Cardiac muscle cell (in vitro differentiated cells and primary cell): Measurements from ENCODE around the gene EIF3J. TPM values are rescaled to one million over a fixed set of nuclear protein-coding genes. Genes with fewer than 3 reads are reported as not detected.

Experiments
- DNase-seq, 2 donors: peaks; one replicate each; pipeline versions ENCODE4 v3.0.0 to v3.0.0-alpha.2; 2010 to 2017; ENCODE audit warnings: low read depth in 1 of 2, low spot score in 1 of 2
- H3K27ac ChIP-seq: fragments of 200-600 bp; sonication (generic); 2 replicates; pipeline ENCODE4 v1.5.1; 2016
- H3K27me3 ChIP-seq: fragments of 200-600 bp; sonication (generic); 2 replicates; pipeline ENCODE4 v1.6.0; 2016; ENCODE audit warnings: control low read depth
- H3K36me3 ChIP-seq: fragments of 200-600 bp; sonication (generic); 2 replicates; pipeline ENCODE4 v1.5.1; 2016; ENCODE audit warnings: control low read depth
- H3K4me1 ChIP-seq: fragments of 200-600 bp; sonication (generic); 2 replicates; pipeline ENCODE4 v1.8.1; 2017; ENCODE audit warnings: low read depth, mild to moderate bottlenecking, mixed run types
- H3K4me3 ChIP-seq: fragments of 200-600 bp; sonication (generic); 2 replicates; pipeline ENCODE4 v1.5.1; 2016; ENCODE audit warnings: mild to moderate bottlenecking
- H3K9me3 ChIP-seq: fragments of 200-600 bp; sonication (generic); 2 replicates; pipeline ENCODE4 v1.5.1; 2017; ENCODE audit warnings: low read depth, mild to moderate bottlenecking, control low read depth
- polyA plus RNA-seq: library from polyadenylated mRNA; unstranded; fragments of >200 nt; fragmentation: Nextera tagmentation; extraction: Ambion mirVana; gene quantifications from 2 replicates; pipeline ENCODE4 v1.2.1, GENCODE V29; 2016
- total RNA-seq: library from RNA; depleted of rRNA; stranded (reverse); fragments of >200 nt; gene quantifications from 2 replicates; pipeline ENCODE4 v1.2.3, GENCODE V29; 2016
- TF ChIP-seq, protein P1 (sequence below): IDR thresholded peaks from 2 replicates; pipeline ENCODE4 v1.5.1; 2012; ENCODE audit warnings: low read depth, mild to moderate bottlenecking, low read length

EIF3J gene
- total and polyA plus RNA-seq, 2 experiments from 2014 or later, result 29.7 to 55.7 TPM

- no peak for DNase-seq
- Histone ChIP-seq H3K27ac (no peak overlapping the region), H3K4me1 (peaks cover 10% of the 10 kb centered on the region), H3K4me3 (no peak overlapping the region), H3K36me3 (no peaks in the 10 kb centered on the region), H3K27me3 (no peaks in the 10 kb centered on the region), H3K9me3 (no peaks in the 10 kb centered on the region)
- TF ChIP-seq, protein P1, sequence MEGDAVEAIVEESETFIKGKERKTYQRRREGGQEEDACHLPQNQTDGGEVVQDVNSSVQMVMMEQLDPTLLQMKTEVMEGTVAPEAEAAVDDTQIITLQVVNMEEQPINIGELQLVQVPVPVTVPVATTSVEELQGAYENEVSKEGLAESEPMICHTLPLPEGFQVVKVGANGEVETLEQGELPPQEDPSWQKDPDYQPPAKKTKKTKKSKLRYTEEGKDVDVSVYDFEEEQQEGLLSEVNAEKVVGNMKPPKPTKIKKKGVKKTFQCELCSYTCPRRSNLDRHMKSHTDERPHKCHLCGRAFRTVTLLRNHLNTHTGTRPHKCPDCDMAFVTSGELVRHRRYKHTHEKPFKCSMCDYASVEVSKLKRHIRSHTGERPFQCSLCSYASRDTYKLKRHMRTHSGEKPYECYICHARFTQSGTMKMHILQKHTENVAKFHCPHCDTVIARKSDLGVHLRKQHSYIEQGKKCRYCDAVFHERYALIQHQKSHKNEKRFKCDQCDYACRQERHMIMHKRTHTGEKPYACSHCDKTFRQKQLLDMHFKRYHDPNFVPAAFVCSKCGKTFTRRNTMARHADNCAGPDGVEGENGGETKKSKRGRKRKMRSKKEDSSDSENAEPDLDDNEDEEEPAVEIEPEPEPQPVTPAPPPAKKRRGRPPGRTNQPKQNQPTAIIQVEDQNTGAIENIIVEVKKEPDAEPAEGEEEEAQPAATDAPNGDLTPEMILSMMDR, result no peak
Observed at GRCh38 chr15:44535092-44535491, 1.9 kb upstream of the EIF3J start.

DNA sequence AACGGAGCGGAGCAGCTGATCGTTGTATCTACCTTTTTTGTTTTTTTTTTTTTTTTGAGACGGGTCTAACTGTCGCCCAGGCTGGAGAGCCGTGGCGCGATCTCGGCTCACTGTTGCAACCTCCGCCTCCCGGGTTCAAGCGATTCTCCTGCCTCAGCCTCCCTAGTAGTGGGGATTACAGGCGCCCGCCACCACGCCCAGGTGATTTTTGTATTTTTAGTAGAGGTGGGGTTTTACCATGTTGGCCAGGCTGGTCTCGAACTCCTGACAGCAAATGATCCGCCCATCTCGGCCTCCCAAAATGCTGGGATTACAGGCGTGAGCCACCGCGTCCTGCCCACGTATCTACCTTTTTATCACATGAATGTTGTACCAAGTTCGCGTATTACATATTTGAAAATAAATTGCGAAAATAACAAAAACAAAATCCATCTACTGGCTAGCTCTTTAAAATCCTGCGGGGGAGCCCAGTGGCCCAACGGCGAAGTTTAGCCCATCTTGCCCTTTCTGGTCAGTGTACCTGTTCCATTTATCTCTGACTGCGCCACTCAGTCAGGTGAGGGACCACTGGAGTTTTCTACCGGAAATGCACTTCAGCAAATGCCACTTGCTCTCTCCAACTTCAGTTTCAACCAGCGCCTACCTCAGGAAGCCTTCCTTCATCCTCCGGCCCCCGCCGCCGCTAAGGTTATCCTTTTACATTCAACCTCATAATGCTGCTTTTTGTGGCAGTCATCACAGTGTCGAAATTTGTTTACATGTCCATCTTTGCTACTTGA lies 1.2 kb upstream of the EIF3J start:
- DNase-seq, result peak in 1 of 2 donors; percentile 46
- TF ChIP-seq, protein P1, result no peak
- Histone ChIP-seq H3K4me3 (peak overlapping the region; percentile 61), H3K27me3 (no peaks in the 10 kb centered on the region), H3K36me3 (peaks cover 3% of the 10 kb centered on the region), H3K4me1 (peaks cover 10% of the 10 kb centered on the region), H3K9me3 (no peaks in the 10 kb centered on the region), H3K27ac (peak overlapping the region; percentile 93)

GRCh38 chr15:44536302-44536961 lies 515 bp upstream of the EIF3J start:
- H3K36me3 ChIP-seq, result peaks cover 3% of the 10 kb centered on the region
- peak in 1 of 2 donors; percentile 92 for DNase-seq
- peaks cover 10% of the 10 kb centered on the region for H3K4me1 ChIP-seq
- H3K27ac ChIP-seq, result peak overlapping the region; percentile 93
- H3K27me3 ChIP-seq, result no peaks in the 10 kb centered on the region
- TF ChIP-seq, protein P1, result peak; percentile 48
- peak overlapping the region; percentile 61 for H3K4me3 ChIP-seq
- H3K9me3 ChIP-seq, result no peaks in the 10 kb centered on the region

GRCh38 chr15:44537735-44538240 lies 841 bp downstream of the EIF3J start:
- H3K4me1 ChIP-seq, result peaks cover 15% of the 10 kb centered on the region
- no peaks in the 10 kb centered on the region for H3K9me3 ChIP-seq
- H3K27ac ChIP-seq, result peak overlapping the region; percentile 93
- H3K4me3 ChIP-seq, result peak overlapping the region; percentile 61
- no peaks in the 10 kb centered on the region for H3K27me3 ChIP-seq
- no peak for DNase-seq
- TF ChIP-seq, protein P1, result no peak
- peaks cover 3% of the 10 kb centered on the region for H3K36me3 ChIP-seq

GRCh38 chr15:44541282-44541958 lies 4.5 kb downstream of the EIF3J start:
- H3K9me3 ChIP-seq, result no peaks in the 10 kb centered on the region
- H3K4me3 ChIP-seq, result no peak overlapping the region
- peak in 1 of 2 donors; percentile 88 for DNase-seq
- H3K27ac ChIP-seq, result no peak overlapping the region
- no peaks in the 10 kb centered on the region for H3K27me3 ChIP-seq
- peaks cover 23% of the 10 kb centered on the region for H3K4me1 ChIP-seq
- TF ChIP-seq, protein P1, result no peak
- peaks cover 3% of the 10 kb centered on the region for H3K36me3 ChIP-seq
